ENCODE measurements around the gene LTBP1. TPM values are rescaled to one million over a fixed set of nuclear protein-coding genes. Genes with fewer than 3 reads are reported as not detected.

LTBP1 gene
- total RNA-seq, 1 donor from 2014 or later: 29.7 TPM

DNA sequence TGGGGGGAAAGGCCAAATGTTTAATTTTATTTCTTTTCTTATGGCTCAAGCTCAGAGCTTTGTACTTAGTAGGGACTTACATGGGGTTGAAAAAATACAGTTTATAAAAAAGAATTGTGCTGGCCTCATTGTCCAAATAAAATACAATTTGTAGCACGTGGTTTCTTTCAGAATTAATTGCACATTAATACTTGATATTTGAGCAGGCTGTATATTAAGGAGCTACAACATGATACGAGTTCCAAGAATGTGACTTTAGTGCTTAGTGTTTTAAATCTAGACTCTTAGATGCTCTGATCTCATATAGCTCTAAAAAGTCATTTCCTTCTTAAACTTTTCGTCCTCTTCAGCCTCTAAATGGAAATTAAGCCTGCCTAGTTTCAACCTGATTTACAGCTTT lies 483.3 kb downstream of the LTBP1 start:
- Histone ChIP-seq H4K20me1 (ENCODE audit: insufficient read depth, low read length) (no peaks in the 10 kb centered on the region), H3K4me2 (ENCODE audit: low read length) (no peak overlapping the region), H3K27ac (ENCODE audit: low read depth, low read length) (no peak overlapping the region), H2AFZ (ENCODE audit: low read depth, low read length) (no peak overlapping the region), H3K9ac (ENCODE audit: low read length) (no peak overlapping the region), H3K36me3 (ENCODE audit: insufficient read depth, low read length) (no peaks in the 10 kb centered on the region), H3K4me1 (ENCODE audit: insufficient read depth, low read length) (peaks cover 15% of the 10 kb centered on the region), H3K79me2 (ENCODE audit: insufficient read depth, low read length) (no peaks in the 10 kb centered on the region), H3K9me3 (ENCODE audit: insufficient read depth, low read depth, low read length) (no peaks in the 10 kb centered on the region), H3K4me3 (ENCODE audit: insufficient read depth, low read depth, low read length) (no peak overlapping the region), H3K27me3 (ENCODE audit: insufficient read depth, low read length) (no peaks in the 10 kb centered on the region)
- FAIRE-seq (no peak), DNase-seq (ENCODE audit: low read depth) (no peak)
- H3K4me3 Mint-ChIP-seq (ENCODE audit: unreplicated experiment): no peak overlapping the region
- H3K4me1 Mint-ChIP-seq (ENCODE audit: low read depth, unreplicated experiment): peaks cover 20% of the 10 kb centered on the region
- peaks cover 4% of the 10 kb centered on the region for H3K9me3 Mint-ChIP-seq (ENCODE audit: unreplicated experiment)
- TF ChIP-seq EZH2 (IDR thresholded peaks at IDR 0.05; ENCODE audit: insufficient read depth, low read length): no peak
- TF ChIP-seq, protein P1, sequence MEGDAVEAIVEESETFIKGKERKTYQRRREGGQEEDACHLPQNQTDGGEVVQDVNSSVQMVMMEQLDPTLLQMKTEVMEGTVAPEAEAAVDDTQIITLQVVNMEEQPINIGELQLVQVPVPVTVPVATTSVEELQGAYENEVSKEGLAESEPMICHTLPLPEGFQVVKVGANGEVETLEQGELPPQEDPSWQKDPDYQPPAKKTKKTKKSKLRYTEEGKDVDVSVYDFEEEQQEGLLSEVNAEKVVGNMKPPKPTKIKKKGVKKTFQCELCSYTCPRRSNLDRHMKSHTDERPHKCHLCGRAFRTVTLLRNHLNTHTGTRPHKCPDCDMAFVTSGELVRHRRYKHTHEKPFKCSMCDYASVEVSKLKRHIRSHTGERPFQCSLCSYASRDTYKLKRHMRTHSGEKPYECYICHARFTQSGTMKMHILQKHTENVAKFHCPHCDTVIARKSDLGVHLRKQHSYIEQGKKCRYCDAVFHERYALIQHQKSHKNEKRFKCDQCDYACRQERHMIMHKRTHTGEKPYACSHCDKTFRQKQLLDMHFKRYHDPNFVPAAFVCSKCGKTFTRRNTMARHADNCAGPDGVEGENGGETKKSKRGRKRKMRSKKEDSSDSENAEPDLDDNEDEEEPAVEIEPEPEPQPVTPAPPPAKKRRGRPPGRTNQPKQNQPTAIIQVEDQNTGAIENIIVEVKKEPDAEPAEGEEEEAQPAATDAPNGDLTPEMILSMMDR (IDR thresholded peaks at IDR 0.05; ENCODE audit: insufficient read depth, low read depth, low read length): no peak
- peaks cover 2% of the 10 kb centered on the region for H3K36me3 Mint-ChIP-seq (ENCODE audit: low read depth, unreplicated experiment)
- peaks cover 3% of the 10 kb centered on the region for H3K27me3 Mint-ChIP-seq (ENCODE audit: low read depth, unreplicated experiment)
- no peak overlapping the region for H3K27ac Mint-ChIP-seq (ENCODE audit: unreplicated experiment)

DNA sequence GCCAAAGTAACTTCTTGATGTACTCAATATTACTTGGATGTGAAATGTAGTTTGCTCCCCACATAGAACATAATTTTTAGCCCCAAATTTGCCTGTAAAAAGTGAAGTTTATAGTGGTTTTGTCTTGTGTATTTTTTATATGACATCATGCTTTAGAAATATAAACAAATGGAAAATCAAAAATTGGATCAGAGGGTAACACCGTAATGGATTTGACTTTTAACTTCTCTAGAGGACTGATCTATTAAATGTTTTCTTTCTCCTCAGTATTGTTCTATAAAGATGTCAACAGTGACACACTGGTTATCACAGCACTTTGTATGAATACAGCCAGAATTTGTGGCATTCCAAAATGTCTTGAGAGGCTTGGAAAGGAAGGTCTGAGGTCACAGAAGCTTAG lies 484.1 kb downstream of the LTBP1 start:
- no peaks in the 10 kb centered on the region for H3K27me3 ChIP-seq (ENCODE audit: insufficient read depth, low read length)
- peaks cover 3% of the 10 kb centered on the region for H3K27me3 Mint-ChIP-seq (ENCODE audit: low read depth, unreplicated experiment)
- FAIRE-seq (peak; percentile 5), DNase-seq (ENCODE audit: low read depth) (no peak)
- no peak overlapping the region for H3K27ac Mint-ChIP-seq (ENCODE audit: unreplicated experiment)
- H3K79me2 ChIP-seq (ENCODE audit: insufficient read depth, low read length): no peaks in the 10 kb centered on the region
- H3K9me3 Mint-ChIP-seq (ENCODE audit: unreplicated experiment): peaks cover 2% of the 10 kb centered on the region
- no peak for TF ChIP-seq EZH2 (IDR thresholded peaks at IDR 0.05; ENCODE audit: insufficient read depth, low read length)
- TF ChIP-seq, protein P1 (IDR thresholded peaks at IDR 0.05; ENCODE audit: insufficient read depth, low read depth, low read length): no peak
- no peak overlapping the region for H3K4me2 ChIP-seq (ENCODE audit: low read length)
- no peak overlapping the region for H2AFZ ChIP-seq (ENCODE audit: low read depth, low read length)
- no peaks in the 10 kb centered on the region for H3K9me3 ChIP-seq (ENCODE audit: insufficient read depth, low read depth, low read length)
- no peak overlapping the region for H3K27ac ChIP-seq (ENCODE audit: low read depth, low read length)
- peaks cover 7% of the 10 kb centered on the region for H3K4me1 ChIP-seq (ENCODE audit: insufficient read depth, low read length)
- peaks cover 13% of the 10 kb centered on the region for H3K4me1 Mint-ChIP-seq (ENCODE audit: low read depth, unreplicated experiment)
- peaks cover 2% of the 10 kb centered on the region for H3K36me3 Mint-ChIP-seq (ENCODE audit: low read depth, unreplicated experiment)
- no peaks in the 10 kb centered on the region for H4K20me1 ChIP-seq (ENCODE audit: insufficient read depth, low read length)
- no peak overlapping the region for H3K4me3 ChIP-seq (ENCODE audit: insufficient read depth, low read depth, low read length)
- no peak overlapping the region for H3K9ac ChIP-seq (ENCODE audit: low read length)
- no peaks in the 10 kb centered on the region for H3K36me3 ChIP-seq (ENCODE audit: insufficient read depth, low read length)
- no peak overlapping the region for H3K4me3 Mint-ChIP-seq (ENCODE audit: unreplicated experiment)

DNA sequence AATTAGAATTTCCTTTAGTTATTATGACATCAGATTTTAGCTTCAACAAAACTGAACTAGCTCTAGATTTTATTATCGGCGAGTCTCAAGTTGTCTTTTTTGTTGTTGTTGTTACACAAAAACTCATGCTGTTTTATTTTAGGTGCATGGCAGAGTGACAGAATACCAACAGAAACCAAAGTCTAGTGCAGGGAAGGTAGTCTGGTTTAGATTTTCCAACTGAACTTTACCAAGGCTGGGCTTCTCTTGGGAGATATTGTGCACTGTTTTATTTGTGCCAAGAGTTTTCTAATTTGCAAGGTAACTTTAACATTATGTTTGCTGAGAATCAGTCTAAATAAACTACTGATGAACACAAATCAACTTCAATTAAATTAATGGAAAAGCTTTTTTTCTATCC lies 486.1 kb downstream of the LTBP1 start:
- no peak overlapping the region for H3K27ac ChIP-seq (ENCODE audit: low read depth, low read length)
- Mint-ChIP-seq H3K4me1 (ENCODE audit: low read depth, unreplicated experiment) (peaks cover 10% of the 10 kb centered on the region), H3K36me3 (ENCODE audit: low read depth, unreplicated experiment) (peaks cover 2% of the 10 kb centered on the region)

More for the DNA sequence above, 486.1 kb downstream of the LTBP1 start:
- no peaks in the 10 kb centered on the region for H3K27me3 ChIP-seq (ENCODE audit: insufficient read depth, low read length)
- no peaks in the 10 kb centered on the region for H3K36me3 ChIP-seq (ENCODE audit: insufficient read depth, low read length)
- no peak overlapping the region for H3K9ac ChIP-seq (ENCODE audit: low read length)
- no peaks in the 10 kb centered on the region for H3K79me2 ChIP-seq (ENCODE audit: insufficient read depth, low read length)
- TF ChIP-seq, protein P1 (IDR thresholded peaks at IDR 0.05; ENCODE audit: insufficient read depth, low read depth, low read length): no peak
- TF ChIP-seq EZH2 (IDR thresholded peaks at IDR 0.05; ENCODE audit: insufficient read depth, low read length): no peak
- H3K27me3 Mint-ChIP-seq (ENCODE audit: low read depth, unreplicated experiment): peaks cover 3% of the 10 kb centered on the region
- H3K9me3 ChIP-seq (ENCODE audit: insufficient read depth, low read depth, low read length): no peaks in the 10 kb centered on the region
- H3K4me1 ChIP-seq (ENCODE audit: insufficient read depth, low read length): peaks cover 12% of the 10 kb centered on the region
- H2AFZ ChIP-seq (ENCODE audit: low read depth, low read length): no peak overlapping the region
- DNase-seq (ENCODE audit: low read depth) (no peak), FAIRE-seq (no peak)
- H3K27ac Mint-ChIP-seq (ENCODE audit: unreplicated experiment): no peak overlapping the region
- H3K4me3 ChIP-seq (ENCODE audit: insufficient read depth, low read depth, low read length): no peak overlapping the region
- no peaks in the 10 kb centered on the region for H4K20me1 ChIP-seq (ENCODE audit: insufficient read depth, low read length)
- H3K4me2 ChIP-seq (ENCODE audit: low read length): no peak overlapping the region
- H3K9me3 Mint-ChIP-seq (ENCODE audit: unreplicated experiment): peaks cover 2% of the 10 kb centered on the region
- H3K4me3 Mint-ChIP-seq (ENCODE audit: unreplicated experiment): no peak overlapping the region

Measured in astrocyte (in vitro differentiated cells and primary cell).